ENCODE data around the gene RNF17.

RNF17 gene

GRCh38 chr13:24854311-24854710, 90.3 kb downstream of the RNF17 start:
- DNase-seq (ENCODE audit: insufficient read length, low spot score), result no peak
- no peak for FAIRE-seq

- no peak for DNase-seq (ENCODE audit: insufficient read length, low spot score)
- no peak for FAIRE-seq
Observed at GRCh38 chr13:24858953-24859352, 95.0 kb downstream of the RNF17 start.

DNA sequence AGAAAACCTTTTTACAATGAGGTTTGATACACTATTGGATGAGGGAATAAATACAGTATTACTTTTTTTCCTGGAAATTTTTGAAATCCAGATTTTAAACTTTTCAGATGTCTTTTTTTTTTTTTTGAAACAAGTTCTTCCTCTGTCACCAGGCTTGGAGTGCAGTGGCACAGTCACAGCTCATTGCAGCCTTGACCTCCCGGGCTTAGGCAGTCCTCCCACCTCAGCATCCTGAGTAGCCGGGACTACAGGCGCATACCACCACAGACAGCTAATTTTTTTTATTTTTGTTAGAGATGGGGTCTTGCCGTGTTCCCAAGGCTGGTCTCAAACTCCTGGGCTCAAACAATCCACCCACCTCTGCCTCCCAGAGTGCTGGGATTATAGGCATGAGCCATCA, 96.8 kb downstream of the RNF17 start:
- FAIRE-seq, result no peak
- DNase-seq (ENCODE audit: insufficient read length, low spot score), result no peak

DNA sequence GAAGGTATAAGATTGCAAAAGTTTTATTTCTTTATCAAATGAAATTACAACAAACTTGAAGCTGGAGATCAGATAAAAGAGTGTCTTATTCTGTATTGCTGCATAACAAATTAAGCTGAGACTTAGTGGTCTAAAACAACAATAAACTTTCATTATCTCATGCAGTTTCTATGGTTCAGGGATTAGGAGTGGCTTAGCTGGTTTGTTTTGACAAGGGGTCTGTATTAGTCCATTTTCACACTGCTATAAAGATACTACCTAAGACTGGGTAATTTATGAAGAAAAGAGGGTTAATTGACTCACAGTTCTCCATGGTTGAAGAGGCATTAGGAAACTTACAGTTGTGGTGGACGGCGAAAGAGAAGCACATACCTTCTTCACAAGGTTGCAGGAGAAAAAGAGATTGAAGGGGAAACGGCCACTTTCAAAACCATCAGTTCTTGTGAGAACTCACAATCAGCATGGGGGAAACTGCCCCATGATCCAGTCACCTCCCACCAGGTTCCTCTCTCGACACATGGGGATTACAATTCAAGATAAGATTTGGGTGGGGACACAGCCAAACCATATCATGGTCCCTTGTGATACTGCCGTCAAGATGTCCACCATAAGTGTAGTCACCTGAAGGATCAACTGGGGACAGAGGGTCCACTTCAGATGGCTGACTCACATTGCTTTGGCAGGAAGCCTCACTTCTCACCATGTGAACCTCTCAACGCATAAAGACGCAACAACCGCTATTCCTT, 97.8 kb downstream of the RNF17 start:
- FAIRE-seq, result no peak

GRCh38 chr13:24863748-24864540, 100.0 kb downstream of the RNF17 start:
- DNase-seq (ENCODE audit: insufficient read length, low spot score), result no peak
- FAIRE-seq, result no peak

More for the DNA sequence above, 97.8 kb downstream of the RNF17 start:
- DNase-seq (ENCODE audit: insufficient read length, low spot score), result no peak

GRCh38 chr13:24864579-24864978, 100.6 kb downstream of the RNF17 start:
- FAIRE-seq (no peak), DNase-seq (ENCODE audit: insufficient read length, low spot score) (no peak)

- FAIRE-seq, result no peak
- DNase-seq (ENCODE audit: insufficient read length, low spot score), result no peak
Observed at GRCh38 chr13:24865163-24865953, 101.4 kb downstream of the RNF17 start.

DNA sequence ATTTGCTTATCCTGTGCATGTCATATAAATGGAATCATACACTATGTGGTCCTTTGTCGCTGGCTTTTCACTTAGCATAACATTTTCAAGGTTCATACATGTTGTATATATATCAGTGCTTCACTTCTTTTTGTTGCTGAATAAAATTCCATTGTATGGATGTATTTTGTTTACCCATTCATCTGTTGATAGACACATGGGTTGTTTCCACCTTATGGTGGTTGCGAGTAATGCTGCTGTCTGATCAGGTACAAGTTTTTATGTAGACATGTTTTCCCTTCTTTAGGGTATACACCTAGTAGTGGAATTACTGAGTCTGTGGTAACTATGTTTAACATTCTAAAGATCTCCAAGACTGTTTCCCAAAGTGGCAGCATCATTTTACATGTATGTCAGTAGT, 102.5 kb downstream of the RNF17 start:
- DNase-seq (ENCODE audit: insufficient read length, low spot score) (no peak), FAIRE-seq (no peak)

- no peak for DNase-seq (ENCODE audit: insufficient read length, low spot score)
- FAIRE-seq, result no peak
Observed at GRCh38 chr13:24868874-24869273, 104.9 kb downstream of the RNF17 start.

GRCh38 chr13:24870380-24870760, 106.4 kb downstream of the RNF17 start:
- FAIRE-seq (no peak), DNase-seq (ENCODE audit: insufficient read length, low spot score) (no peak)

GRCh38 chr13:24875566-24875965, 111.6 kb downstream of the RNF17 start:
- FAIRE-seq (no peak), DNase-seq (ENCODE audit: insufficient read length, low spot score) (no peak)

DNA sequence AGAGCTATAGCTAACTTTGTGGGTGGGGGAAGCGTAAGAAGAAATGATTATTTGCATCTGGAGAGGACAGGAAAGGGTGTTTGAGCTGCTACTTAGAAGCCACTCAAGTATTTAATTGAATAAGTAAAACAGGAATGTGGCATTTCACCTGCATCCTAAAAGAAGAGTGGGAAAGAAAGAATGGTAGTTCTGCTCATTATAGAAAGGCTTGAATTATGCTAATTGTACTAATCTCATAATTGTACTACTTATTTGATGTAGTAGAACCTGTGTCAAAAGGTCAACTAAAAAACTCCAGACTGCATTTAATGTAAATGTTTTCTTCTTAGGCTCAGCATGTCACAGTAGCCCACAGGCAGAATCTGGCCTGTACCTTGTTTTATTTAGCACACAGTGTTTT, 113.6 kb downstream of the RNF17 start:
- no peak for DNase-seq (ENCODE audit: insufficient read length, low spot score)
- no peak for FAIRE-seq

- no peak for FAIRE-seq
- no peak for DNase-seq (ENCODE audit: insufficient read length, low spot score)
Observed at GRCh38 chr13:24878340-24878739, 114.4 kb downstream of the RNF17 start.

GRCh38 chr13:24882665-24883064, 118.7 kb downstream of the RNF17 start:
- no peak for DNase-seq (ENCODE audit: insufficient read length, low spot score)
- no peak for FAIRE-seq

- no peak for FAIRE-seq
- no peak for DNase-seq (ENCODE audit: insufficient read length, low spot score)
Observed at GRCh38 chr13:24887759-24888158, 123.8 kb downstream of the RNF17 start.

DNA sequence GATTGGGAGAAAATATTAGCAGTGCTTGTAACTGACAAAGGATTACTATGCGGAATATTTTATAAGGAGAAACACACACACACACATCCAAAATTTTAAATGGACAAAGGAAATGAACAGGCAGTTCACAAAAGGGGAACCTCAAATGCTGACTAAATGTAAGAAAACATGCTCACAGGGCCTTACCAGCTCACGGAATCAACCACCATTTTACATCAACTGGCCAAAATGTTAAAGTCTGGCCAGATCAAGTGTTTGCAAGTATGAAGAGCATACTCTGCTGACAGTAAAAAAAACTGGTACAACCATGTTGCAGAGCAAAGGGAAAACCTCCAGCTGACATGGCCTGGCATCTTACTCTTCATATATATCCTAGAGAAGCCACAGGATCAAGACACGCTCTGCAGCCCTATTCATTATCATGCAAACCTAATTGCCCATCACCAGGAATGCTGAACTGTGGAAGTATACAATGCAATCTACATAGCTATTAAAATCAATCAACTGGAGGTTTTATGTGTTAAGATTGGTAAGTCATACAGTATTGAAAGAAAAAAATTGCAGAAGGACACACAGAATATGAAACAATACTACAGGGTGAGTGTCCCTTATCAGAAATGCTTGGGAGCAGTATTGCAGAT, 124.4 kb downstream of the RNF17 start:
- FAIRE-seq (peak; percentile 31), DNase-seq (ENCODE audit: insufficient read length, low spot score) (no peak)

DNA sequence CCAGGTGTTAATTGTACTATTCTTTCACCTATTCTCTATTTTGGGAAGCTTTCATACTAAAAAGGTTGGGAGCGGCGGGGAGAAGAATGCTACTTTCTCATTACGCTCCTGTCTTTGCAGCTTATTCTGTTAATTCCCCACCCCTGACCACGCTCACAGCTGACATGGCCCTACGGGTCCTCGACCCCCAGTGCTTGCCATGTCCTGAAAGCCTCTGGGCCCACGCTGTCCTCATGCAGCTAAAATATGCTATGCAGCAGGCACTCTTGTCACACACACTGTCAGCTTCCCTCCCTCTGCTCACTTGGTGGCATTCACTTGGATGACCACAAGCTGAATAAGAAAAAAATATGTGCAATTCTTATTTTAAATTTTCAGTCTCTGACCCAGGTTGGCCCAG, 126.3 kb downstream of the RNF17 start:
- no peak for FAIRE-seq

GRCh38 chr13:24891476-24892108, 127.6 kb downstream of the RNF17 start:
- DNase-seq (ENCODE audit: insufficient read length, low spot score) (no peak), FAIRE-seq (no peak)

More for the DNA sequence above, 126.3 kb downstream of the RNF17 start:
- DNase-seq (ENCODE audit: insufficient read length, low spot score), result no peak

DNA sequence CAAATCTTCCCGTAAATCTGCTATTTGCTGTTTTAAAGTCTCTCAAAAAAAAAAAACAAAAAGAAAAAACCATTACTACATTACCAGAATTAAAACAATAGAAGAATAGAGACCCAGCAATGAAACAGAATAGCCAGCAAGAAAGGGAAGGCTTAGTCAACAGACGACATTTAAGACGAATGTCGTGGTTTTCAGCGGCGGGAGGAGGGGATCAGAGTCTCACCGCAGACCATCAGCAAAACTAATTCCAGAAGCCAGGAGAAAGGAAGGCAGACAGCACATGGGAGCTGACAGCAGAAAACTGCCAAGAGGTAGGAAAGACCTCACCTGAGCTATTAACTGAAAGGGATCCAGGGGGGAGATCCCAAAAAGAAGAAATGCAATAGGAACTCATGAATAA, 128.9 kb downstream of the RNF17 start:
- DNase-seq (ENCODE audit: insufficient read length, low spot score) (no peak), FAIRE-seq (no peak)

DNA sequence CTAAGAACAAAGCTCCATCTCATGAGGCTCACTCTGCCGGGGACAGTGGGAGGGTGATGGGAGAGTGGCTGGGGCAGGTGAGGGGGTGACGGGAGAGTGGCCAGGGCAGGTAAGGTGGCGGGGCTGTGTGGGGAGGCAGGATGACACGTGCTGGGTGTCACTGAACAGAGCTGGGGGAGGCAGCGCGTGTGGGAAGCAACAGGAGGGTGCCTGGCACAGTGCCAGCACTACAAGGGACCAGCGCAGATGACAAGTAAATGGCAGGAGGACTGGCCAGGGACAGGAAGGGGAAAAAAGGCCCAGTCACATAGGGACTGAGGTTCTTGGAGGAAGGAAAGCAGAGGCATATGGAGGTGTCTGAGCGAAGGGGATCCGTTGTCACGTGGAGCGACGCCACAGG, 129.9 kb downstream of the RNF17 start:
- no peak for FAIRE-seq

More for the DNA sequence above, 129.9 kb downstream of the RNF17 start:
- no peak for DNase-seq (ENCODE audit: insufficient read length, low spot score)

All from GM19239 (cell line).